IPS DF 19.7 (cell line): ENCODE data around the gene SDK1.
"Not testable (repeated sequence)": the region's sequence is repeated elsewhere in the genome, so short reads cannot be mapped to it uniquely, and the experiment has no call there.

Experiments
- DNase-seq: peaks from one replicate; pipeline ENCODE4 v3.0.0-alpha.2; 2013; ENCODE audit warnings: low read depth, low spot score

Gene SDK1

DNA sequence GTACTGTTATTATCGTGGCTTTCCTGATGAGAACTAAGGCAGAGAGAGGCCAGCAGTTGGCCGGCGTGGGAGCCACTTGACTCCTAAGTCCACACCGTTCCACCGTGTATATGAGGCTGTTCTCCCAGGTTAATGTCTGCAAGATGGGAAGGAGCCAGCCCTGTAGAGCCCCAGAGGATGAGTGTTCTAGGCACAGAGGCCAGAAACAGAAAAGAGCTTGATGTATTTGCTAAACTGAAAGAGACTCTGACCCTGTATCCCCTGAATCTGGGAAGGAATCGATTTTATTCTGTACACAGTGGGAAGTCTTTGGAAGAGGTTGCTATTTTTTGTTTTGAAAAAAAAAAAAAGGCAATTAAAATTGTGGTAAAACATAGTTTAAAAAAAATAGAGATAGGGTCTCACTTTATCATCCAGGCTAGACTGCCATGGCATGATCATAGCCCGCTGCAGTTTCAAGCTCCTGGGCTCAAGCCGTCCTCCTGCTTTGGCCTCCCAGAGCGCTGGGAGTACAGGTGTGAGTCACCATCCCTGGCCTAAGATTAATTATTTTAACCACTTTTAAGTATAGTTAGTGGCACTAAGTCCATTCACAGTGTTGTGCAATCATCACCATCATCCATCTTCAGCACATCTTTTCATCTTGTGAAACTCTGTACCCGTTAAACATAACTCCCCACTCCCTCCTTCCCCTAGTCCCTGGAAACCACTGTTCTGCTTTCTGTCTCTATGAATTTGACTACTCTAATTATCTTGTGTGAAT lies 348.8 kb downstream of the SDK1 start:
- no peak for DNase-seq

DNA sequence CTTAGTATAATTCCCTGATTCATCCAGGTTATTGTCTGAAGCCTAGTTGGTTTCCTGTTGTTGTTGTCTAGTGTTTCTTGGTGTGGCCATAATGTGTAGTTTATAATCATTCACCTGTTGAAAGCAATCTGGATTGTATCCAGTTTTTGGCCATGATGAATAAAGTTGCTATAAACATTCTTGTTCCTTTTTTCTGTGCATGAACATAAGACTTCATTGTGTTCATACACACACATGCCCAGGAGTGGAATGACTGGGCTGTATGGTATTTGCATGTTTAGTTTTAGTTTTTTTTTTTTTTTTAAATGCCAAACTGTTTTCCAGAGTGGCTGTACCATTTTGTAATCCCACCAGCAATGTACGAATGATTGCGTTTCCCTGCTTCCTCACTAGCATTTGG lies 349.8 kb downstream of the SDK1 start:
- no peak for DNase-seq

DNA sequence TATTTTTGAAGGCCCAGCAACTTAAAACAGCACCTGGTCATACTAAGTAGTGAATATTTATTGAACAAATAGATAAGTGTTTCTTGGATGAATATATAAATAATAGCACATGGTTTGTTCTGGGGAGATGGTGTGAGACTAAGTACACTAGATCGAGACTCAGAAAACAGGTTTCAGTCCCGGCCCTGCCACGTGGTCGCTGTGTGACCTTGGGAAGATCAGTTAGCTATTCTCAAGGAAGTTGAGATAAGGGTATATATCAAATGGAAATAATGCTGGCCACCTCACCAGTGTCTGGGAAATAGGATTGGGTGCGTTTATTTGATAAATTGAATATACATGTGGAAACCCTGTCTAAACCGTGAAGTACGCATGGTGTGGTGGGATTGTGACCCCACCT lies 354.6 kb downstream of the SDK1 start:
- no peak for DNase-seq

DNA sequence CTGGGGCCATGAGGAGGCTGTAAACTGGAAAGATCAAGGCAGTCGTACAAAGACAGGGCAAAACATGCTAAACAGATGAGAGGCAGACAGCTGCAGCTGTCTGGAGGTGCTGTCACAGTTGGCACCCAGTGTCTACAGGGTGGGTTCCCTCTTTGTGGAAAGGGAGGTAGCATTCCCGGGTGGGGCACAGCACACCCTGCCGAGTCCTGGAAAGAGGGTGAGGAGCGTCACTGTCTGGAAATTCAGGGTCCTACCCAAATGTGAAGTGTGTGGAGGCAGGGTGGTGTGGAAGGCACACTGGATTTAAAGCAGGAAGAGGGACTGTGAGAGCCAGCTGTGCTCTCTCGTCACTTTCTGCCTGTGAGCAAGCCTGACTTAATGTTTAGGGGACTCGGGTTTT lies 356.2 kb downstream of the SDK1 start:
- DNase-seq: no peak

DNA sequence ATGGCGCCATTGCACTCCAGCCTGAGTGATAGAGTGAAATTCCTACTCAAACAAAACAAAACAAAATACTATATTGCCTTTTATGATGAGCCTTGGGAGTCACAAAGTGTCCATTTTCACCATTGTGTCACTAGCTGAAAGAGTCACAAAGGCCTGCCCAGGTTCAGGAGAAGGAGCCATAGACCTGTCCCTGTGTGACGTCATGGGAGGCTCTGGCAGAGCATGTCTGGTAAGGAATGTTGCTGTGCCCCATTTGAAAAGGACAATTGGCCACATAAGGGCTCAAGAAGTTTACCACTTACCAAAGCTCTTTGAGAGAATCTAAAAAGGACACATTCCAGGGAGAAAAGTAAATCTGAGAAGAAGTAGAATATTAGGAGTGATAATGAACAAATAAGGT lies 367.7 kb downstream of the SDK1 start:
- no peak for DNase-seq

DNA sequence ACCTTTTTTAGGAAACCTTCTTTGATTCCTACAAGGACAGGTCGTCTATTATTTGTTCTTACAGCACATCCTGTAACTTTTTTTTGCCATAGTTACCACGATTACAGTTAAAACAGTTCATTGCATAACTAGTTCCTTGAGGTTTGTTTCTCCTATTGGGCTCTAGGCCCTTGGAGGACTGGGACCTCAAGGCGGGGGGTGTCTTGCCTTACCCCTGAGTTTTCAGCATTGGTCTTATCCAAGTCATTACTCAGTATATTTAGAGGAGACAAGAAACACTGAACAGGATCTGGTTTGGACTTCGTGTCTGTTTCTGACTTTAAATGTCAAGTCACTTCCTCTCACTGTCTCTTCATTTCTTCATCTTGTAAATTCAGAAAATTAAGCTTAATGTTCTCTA lies 369.8 kb downstream of the SDK1 start:
- no peak for DNase-seq

DNA sequence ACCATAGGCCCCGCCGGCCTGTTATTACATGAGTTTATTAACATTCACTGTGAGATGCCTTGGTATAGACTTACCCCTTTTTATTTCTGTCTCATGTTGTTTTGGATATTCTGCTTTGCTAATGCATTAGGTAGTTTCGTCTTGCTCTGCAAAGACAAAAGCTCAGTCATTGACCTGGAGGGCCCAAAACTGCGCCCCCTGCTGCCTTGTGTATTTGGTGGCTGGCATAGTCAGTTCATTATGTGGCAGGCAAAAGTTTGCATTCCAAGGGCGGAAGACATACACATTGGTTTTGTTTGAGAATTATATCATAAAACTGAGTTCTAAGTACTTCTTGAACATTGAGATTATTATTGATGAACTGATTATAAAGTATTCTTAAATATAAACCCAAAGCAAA lies 372.5 kb downstream of the SDK1 start:
- DNase-seq: no peak

DNA sequence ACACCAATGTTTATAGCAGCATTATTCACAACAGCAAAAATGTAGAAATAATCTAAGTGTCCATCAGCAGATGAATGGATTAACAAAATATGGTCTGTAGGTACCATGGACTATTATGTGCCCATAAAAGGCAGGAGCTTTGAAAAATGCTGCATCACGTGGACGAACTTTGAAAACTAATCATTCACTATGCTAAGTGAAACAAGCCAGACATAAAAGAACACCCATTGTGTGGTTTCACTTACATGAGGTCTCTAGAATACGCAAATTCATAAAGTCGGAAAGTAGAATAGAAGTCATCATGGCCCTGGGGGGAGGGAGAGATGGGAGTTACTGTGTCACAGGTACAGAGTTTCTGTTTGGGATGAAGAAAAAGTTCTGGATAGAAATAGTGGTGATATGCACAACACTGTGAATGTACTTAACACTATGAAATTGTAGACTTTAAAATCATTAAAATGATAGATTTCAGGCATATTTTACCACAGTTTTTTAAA lies 377.3 kb downstream of the SDK1 start:
- no peak for DNase-seq

DNA sequence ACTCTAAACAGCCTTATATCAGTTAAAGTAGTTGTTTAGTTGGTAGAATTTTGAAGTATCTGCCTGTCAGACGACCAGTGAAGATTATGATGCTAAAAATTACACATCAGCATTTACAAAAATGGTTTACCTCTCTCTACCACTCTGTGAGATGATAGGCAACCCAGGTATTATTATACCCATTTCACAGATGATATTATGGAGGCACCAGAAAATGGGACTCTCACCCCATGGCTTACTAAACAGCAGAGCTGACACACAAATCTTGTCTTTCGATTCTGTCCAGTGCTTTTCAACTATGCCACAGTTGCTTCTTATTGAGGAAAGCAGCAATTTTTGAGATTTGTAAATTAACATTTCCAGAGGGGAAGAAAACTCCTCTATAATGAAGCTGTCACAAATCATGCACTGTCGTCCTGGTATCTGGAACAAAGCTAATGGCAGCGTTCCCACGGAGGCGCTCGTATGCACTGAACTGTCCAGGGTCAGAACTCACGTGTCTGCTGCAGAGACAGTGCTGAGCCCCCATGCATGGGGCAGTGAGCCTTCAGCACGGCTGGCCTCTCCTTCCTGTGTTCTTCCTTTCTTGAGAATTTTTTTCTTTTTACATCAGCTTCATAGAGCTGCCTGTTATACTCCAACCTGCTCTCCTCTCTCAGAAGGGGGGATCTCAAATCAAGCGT lies 381.1 kb downstream of the SDK1 start:
- no peak for DNase-seq

DNA sequence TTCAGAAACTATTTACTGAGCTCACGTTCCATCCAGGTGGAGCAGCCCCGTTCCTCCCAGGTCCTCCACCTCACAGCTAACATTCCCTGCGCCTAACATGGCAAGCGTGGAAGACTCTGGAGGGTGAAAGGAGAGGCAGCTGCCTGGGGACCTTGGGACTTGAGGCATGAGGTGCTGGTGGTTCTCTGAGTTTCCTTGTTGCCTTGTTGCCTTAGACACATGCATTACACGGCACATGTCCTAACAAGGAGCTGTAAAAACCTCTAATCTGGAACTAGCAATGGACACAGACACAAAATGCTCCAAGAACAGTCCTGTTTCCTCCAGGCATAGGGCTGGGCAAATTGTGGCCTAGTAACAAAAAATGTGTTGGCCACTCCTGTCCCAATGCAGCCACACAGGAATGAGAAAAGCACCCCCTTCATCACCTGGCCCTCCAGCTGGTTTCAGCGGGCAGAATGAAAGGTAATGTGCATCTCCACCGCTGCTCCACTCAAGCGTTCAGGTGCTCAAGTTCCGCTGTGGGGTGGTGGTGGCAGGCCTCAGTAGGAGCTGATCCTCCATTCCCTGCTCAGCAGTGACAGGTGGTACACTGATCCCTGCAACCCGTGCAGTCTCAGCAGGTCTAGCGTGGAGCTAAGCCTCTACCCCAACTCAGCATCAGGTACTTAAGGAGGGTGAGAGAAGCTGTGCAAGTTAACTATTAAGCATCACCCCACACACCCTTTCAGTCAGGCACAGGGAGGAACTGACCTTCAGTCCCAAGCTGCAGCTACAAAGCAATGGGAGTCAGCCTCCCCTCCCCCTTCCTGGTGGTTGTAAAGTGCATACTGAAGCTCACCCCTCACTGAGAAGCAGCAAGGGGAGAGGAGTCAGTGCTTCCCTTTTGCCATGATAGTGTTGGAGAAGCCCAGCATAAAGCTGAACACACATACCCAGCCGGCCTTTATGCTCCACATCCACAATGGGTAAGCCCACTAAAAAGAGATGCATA lies 382.8 kb downstream of the SDK1 start:
- DNase-seq: peak; percentile 57

DNA sequence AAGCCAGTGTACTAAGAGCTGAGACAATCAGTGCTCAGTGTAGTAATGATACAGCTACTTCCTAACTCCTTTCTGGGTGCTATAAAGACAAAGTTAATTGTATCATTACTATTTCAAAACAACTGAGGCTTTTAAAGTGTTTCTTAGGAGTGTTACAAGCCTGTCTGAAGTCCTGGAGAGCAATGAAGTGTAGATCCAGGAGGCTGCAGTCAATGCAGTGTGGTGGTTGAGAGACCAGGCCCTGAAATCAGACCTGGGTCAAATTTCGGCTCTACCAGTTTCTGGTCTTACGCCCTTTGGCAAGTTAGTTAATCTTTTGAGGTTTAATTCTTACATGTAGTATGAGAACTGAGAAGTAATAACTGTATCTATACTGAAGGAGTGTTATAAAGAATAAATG lies 387.0 kb downstream of the SDK1 start:
- DNase-seq: no peak

DNA sequence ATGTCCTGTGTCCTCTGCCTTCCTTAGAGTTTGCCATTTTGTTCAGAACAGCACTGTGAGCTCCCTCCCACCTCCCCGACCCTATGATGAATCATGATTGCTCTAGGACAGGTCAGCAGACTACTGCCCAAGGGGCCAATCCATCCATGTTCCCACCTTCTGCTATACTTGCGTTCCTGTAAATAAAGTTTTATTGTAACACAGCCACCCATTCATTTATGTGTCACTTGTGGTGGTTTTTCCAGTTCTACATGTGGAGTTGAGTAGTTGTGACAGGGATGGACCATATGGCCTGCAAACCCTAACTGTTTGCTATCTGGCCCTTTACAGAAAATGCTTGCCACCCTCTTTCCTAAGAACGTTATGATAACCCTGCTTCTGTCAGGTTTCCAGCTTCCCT lies 387.8 kb downstream of the SDK1 start:
- no peak for DNase-seq

DNA sequence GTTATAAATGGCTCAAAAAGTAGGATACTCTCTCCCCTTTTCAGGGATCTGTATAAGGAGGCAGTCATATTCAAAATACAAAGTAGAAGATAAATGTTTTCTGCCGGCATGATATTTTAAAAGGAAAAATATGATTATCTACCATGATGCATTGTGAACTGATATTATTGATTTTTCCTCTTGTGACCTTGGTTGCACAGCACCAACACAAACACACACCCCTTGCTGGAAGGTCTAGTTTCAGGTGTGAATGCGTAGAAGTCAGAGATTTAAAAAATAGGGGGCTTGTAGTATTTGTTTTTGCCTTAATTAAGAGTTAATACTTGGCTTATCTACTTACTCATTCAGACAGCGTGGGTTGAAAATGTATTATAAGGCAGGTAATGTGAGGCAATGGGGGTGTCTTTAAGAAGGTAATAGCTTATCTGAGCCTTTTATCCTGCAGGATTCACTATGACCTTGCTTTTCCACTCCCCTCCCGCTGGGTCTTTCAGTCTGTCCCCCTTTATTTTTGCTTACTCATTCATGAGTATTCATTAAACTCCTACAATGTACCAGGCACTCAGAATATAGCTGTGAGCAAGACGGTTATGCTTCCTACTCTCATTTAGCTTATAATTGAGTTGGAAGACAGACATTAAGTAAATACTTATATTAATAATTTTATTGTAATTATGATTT lies 390.6 kb downstream of the SDK1 start:
- no peak for DNase-seq

DNA sequence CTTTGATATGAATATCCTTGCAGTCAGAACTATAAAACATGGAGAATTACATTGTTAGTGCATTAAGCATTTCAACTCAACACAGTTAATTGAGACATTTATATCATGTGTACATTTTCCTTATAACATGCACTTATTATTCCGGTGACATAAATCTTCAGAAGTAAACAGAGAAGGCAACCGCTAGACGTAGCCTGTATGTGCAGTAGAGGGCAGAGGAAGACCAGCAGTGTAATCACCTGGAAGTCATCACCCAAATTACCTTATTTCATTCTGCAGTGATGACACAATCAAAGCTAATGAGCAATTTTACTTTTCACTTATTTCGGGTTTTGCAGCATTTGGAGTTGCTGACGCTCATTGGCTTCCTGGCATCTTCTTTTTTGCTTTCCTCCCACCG lies 394.6 kb downstream of the SDK1 start:
- DNase-seq: no peak

DNA sequence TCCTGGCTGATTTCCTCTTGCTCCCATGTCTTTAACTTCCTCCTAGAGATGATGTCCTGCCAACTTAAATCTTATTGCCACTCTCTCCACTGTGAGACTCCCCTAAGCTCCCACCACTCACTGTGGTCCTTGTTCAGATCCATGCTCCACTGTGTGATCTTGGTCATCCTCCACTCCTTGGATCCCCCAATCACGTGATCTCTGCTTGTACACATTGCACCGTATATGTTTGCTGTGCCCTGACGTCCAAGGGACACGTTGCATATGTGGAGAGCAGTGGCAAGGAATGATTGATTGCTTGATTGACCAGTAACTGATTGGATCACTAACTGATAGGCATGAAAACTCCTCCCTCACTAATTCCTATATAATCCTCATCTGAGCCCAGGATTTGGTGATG lies 395.1 kb downstream of the SDK1 start:
- no peak for DNase-seq

DNA sequence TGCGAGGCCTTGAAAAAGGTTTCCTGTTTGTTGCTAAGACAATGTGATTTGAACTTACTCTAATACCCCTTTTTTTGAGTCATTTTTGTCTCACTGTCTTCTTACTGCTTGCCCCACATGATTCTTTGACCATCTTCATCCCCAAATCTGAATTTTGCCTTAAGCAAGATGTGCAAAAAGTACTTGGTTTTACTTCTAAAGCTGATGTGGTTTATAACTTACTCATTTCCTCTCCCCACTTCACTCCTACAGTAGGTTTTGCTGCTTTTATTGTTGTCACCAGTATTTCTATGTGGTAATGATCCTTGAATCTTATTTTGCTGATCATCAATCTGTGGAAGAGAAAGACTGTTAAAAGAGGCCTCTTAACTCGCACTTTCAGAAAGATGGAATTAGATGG lies 396.4 kb downstream of the SDK1 start:
- no peak for DNase-seq

DNA sequence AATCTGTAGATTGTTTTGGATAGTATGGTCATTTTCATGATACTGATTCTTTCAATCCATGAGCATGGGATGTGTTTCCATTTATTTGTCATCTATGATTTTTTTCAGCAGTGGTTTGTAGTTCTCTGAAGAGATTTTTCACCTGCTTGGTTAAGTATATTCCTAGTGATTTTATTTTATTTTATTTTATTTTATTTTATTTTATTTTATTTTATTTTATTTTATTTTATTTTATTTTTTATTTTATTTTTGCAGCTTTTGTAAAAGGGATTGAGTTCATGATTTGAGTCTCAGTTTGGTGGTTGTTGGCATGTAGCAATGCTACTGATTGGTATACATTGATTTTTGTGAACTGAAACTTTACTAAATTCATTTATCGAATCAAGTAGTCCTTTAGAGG lies 404.2 kb downstream of the SDK1 start:
- no peak for DNase-seq

DNA sequence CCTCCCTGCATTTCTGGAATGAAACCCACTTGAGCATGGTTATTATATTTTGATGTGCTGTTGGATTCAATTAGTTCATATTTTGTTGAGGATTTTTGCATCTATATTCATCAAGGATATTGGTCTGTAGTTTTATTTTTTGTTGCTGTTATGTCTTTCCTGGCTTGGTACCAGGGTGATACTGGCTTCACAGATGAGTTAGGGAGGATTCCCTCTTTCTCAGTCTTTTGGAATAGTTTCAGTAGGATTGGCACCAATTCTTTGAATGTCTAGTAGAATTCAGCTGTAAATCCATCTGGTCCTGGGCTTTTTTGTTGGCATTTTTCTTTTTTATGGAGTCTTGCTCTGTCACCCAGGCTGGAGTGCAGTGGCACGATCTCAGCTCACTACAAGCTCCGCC lies 405.0 kb downstream of the SDK1 start:
- DNase-seq: not testable (repeated sequence)

DNA sequence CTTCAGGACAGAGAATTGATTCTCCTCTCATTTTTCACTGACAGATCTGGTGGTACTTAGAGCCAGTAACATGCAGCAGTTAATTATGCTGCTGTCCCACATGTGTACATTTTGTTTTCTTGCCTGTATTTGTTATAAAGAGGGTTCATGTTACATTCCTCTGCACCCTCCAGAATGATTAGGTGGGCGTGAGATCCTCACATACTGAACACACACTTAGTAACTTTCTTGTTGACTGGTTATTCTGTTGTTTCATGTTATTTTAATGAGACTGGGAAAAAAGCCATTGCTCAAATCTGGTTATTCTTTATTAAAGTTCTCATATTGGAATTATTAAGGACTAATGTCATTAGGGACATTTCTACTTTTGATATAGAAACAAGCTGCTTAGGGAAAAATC lies 409.1 kb downstream of the SDK1 start:
- no peak for DNase-seq

DNA sequence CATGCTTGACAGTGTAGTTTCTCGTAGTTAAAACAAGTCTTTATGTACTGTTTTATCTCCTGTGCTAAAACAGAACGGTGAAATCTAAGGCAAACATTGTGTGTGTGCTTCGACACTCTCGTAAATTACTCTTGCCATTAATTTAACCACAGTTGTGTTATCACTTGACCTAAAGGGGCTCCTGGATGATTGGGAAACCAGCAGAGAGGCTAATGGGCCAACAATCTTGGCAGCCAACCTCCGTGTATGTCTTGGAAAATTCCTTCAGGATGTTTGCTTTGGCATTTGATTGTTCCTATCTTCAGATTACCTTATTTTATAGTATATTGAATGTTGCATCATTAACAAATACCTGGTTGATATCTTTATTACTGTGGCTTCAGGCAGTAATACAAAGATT lies 409.5 kb downstream of the SDK1 start:
- no peak for DNase-seq

DNA sequence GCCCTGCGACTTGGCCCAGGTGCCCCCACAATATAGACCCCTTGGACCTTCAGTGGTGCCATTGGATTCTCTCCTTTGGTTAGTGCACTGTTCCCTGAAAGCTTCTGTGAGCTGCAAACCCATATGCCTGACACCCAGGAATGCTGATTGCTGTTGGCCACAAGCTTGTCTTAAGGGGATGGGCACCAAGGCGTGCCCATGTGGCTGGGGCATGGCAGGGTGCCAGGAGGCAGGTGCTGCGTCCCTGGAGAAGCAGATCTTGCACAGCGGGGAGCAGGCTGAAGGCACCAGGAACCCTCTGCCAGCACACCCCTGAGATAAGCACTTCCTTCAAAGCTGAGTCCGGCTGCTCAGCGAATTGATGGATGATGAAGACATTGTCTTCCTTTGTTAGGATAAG lies 411.8 kb downstream of the SDK1 start:
- DNase-seq: no peak

DNA sequence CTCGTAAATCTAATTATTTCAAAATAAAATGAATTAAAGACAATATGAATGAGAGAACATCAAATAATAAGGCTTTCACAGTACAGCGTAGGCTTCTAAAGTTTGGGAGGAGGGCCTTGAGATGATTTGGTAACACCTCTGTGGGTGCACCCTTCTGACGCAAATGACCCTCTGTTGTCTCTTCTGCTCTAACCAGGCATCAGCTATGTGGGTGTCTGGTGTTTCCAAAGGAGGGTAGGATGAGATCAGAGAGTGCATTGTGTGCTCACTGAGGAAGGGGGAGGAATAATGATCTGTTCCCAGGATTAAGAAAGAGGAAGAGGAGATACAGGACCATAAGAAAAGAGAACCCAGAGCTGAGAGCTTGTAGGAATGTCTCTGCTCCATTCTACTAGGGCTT lies 420.4 kb downstream of the SDK1 start:
- DNase-seq: no peak
